Right lobe of liver (tissue), 6 donors: ENCODE measurements around the gene SENP8. TPM values are rescaled to one million over a fixed set of nuclear protein-coding genes. Genes with fewer than 3 reads are reported as not detected.

Source experiments
- ATAC-seq, 4 donors: fragments of 200-7000 bp; cut with Tn5 transposase; one replicate each; pipeline ENCODE4 v1.9.1; 2020; ENCODE audit warnings: mild to moderate bottlenecking in 4 of 4, moderate library complexity in 4 of 4
- DNase-seq, 3 donors: peaks; one replicate each; pipeline ENCODE4 v3.0.0-alpha.2; 2020
- H3K27ac ChIP-seq, 3 donors: fragments of 200-600 bp; one replicate each; pipeline ENCODE4 v1.8.0; 2022
- H3K27me3 ChIP-seq, 2 donors: fragments of 200-600 bp; one replicate each; pipeline ENCODE4 v1.8.0; 2022
- H3K36me3 ChIP-seq, 4 donors: fragments of 200-600 bp; sonication (generic) in 1 of 4; one replicate each; pipeline versions ENCODE4 v1.5.1 to v1.8.0; 2017 to 2022; ENCODE audit warnings: control low read depth in 1 of 4
- H3K4me1 ChIP-seq, 4 donors: fragments of 200-600 bp; sonication (generic) in 1 of 4; one replicate each; pipeline versions ENCODE4 v1.5.1 to v1.8.0; 2017 to 2022; ENCODE audit warnings: control low read depth in 1 of 4
- H3K4me3 ChIP-seq, 3 donors: fragments of 200-600 bp; one replicate each; pipeline ENCODE4 v1.8.0; 2022
- H3K9me3 ChIP-seq, 4 donors: fragments of 200-600 bp; sonication (generic) in 1 of 4; one replicate each; pipeline versions ENCODE4 v1.5.1 to v1.8.0; 2017 to 2022; ENCODE audit warnings: control low read depth in 1 of 4
- POLR2A ChIP-seq: fragments of 450-650 bp; IDR thresholded peaks from one replicate; pipeline ENCODE4 v1.6.1; 2017; ENCODE audit warnings: antibody characterized with exemption, mild to moderate bottlenecking
- WGBS: methylation state at CpG from one replicate; pipeline ENCODE4 v1.1.6; 2018; ENCODE audit warnings: low coverage, low lambda C conversion rate; ENCODE audit not compliant: insufficient coverage; ENCODE audit errors: missing lambda C conversion rate; 5-methylcytosine and 5-hydroxymethylcytosine counted together
- intact Hi-C, 2 donors: fragments of 100-400 bp; cut with DNase I; formaldehyde crosslinking; loops; one replicate each; pipeline versions ENCODE4 v1.11.2 to v1.14.1; 2022
- total RNA-seq, 6 experiments: library from RNA; depleted of rRNA in 2 of 6; stranded (reverse); fragments of >200 nt in 2 of 6; fragmentation: NEBNext Ultra II Directional in 3 of 6; extraction: Animal tissue kit (Norgen Biotek cat#: 25700) in 3 of 6; gene quantifications; one replicate each; pipeline versions ENCODE4 v1.1.0 to v1.2.4, GENCODE V29; 2016 to 2023
- TF ChIP-seq, protein P1 (sequence below), 4 donors: fragments of 200-600 bp in 3 of 4; fragments of 450-650 bp in 1 of 4; IDR thresholded peaks; one replicate each; pipeline versions ENCODE4 v1.5.1 to v1.8.0; 2016 to 2022; ENCODE audit warnings: antibody characterized with exemption in 4 of 4, mild to moderate bottlenecking in 2 of 4
- donor health status: DM: no; HTN: yes; CAD: no.
- donor health status: DM: no; HTN: no; CAD: no.
- donor health status: DM: no; HTN: no; CAD: no.
- donor health status: DM: no; HTN: yes; CAD: no.
- donor health status: DM: no; HTN: yes; CAD: no.

Gene SENP8
- total RNA-seq, 6 experiments from 2014 or later: 0.61 to 2.6 (median 1.0) TPM

DNA sequence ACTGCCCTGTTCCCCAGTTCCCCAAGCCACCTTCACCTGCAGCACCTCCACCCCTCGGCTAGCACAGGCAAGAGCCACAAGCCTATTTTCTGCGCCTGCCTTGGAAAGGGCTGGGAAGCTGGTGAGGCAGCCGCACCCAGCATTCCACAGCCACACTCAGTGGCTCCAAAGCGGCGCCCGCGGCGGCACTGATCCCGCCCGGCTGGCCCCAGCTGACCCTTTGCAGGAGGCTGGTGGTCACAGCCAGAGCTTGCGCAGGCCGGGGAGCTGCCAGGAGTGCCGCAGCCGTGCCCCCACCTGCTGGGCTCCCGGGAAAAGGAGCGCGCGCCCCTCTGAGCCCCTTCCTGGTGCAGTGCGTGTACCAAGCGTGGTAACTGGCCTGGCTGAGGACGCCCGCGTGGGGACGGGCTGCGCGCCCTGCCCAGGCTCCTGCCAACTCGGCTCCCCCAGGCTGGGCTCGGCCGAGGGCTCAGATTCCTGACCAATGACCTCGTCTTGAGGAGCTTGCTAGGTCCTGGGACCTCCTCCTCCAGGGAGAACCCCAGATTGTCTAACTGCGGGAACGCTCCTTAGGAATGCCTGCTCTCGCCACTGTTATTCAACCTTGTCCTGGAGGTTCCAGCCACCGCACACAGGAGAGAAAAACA lies 66.1 kb downstream of the SENP8 start:
- DNase-seq: no peak

DNA sequence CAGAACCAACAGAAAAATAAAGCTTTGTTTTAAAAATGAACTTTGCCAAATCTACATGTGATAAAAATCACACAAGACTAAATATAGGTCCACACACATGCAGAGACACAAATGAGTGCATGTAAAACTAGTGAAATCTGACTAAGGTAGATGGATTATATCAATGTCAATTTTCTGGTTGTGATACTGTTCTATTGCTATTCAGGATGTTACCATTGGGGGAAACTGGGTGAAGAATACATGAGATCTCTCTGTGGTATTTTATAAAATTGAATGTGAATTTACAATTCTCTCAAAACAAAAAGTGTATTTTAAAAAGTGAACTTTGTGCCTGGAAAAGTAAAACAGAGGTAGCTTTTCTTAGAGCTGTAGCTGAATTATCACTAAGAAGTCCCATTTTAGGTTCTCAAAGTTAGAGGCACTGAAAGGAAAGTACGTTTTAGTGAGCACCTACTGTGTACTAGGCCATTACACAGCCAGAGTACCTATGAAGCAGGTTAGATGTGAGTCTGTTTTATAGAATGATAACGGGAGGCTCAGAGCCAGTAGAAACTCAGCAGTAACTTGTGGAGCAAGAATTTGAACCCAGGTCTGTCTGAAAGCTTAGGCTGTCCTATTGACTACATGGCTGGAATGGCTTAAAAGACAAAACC lies 71.2 kb downstream of the SENP8 start:
- H3K27ac ChIP-seq: no peak overlapping the region
- no peak for DNase-seq
- intact Hi-C loops: no loop called here
- no peaks in the 10 kb centered on the region for H3K9me3 ChIP-seq
- no peaks in the 10 kb centered on the region for H3K4me1 ChIP-seq
- ATAC-seq: no peak
- H3K36me3 ChIP-seq: no peaks in the 10 kb centered on the region
- H3K4me3 ChIP-seq: no peak overlapping the region
- H3K27me3 ChIP-seq: peaks cover 0 to 7% of the 10 kb centered on the region in 2 donors
- WGBS: 42% methylated on average over 2 of the region's 2 CpGs
- TF ChIP-seq, protein P1, sequence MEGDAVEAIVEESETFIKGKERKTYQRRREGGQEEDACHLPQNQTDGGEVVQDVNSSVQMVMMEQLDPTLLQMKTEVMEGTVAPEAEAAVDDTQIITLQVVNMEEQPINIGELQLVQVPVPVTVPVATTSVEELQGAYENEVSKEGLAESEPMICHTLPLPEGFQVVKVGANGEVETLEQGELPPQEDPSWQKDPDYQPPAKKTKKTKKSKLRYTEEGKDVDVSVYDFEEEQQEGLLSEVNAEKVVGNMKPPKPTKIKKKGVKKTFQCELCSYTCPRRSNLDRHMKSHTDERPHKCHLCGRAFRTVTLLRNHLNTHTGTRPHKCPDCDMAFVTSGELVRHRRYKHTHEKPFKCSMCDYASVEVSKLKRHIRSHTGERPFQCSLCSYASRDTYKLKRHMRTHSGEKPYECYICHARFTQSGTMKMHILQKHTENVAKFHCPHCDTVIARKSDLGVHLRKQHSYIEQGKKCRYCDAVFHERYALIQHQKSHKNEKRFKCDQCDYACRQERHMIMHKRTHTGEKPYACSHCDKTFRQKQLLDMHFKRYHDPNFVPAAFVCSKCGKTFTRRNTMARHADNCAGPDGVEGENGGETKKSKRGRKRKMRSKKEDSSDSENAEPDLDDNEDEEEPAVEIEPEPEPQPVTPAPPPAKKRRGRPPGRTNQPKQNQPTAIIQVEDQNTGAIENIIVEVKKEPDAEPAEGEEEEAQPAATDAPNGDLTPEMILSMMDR (IDR thresholded peaks at IDR 0.05): no peak
- no peak for TF ChIP-seq POLR2A

More for the DNA sequence above, 66.1 kb downstream of the SENP8 start:
- intact Hi-C loops: no loop called here
- Histone ChIP-seq H3K4me1 (no peaks in the 10 kb centered on the region), H3K4me3 (no peak overlapping the region), H3K9me3 (no peaks in the 10 kb centered on the region), H3K27ac (no peak overlapping the region), H3K36me3 (no peaks in the 10 kb centered on the region), H3K27me3 (peaks cover 0 to 12% of the 10 kb centered on the region in 2 donors)
- 18% methylated on average over 8 of the region's 34 CpGs for WGBS
- peak in 3 of 4 donors; percentile 42 to 53 (median 50) for ATAC-seq
- no peak for TF ChIP-seq POLR2A
- TF ChIP-seq, protein P1 (IDR thresholded peaks at IDR 0.05): no peak

DNA sequence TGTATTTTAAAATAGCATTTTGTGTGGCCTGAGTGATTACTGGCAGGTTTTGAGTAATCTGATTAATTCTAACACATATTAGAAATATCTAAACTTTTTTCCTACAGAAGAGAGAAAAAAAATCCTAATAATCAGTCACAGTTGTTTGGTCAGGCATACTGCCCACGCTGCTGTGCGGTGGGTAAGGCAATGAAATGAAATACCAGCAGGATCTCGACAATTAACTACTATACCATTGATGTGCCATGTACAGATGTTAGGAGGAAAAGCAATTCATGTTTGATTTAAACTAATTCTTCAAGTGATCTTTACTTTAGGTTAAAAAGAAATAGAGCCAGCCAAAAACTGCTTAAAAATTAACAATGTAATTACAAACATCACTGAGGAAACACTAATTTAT lies 74.2 kb downstream of the SENP8 start:
- ATAC-seq (no peak), DNase-seq (no peak)
- H3K9me3 ChIP-seq: no peaks in the 10 kb centered on the region
- intact Hi-C loops: loop anchor here in 1 of 2 donors (10.0 kb wide), 1 partner anchor 92 kb away; no protein-coding TSS in a partner anchor
- no peak overlapping the region for H3K27ac ChIP-seq
- no peaks in the 10 kb centered on the region for H3K36me3 ChIP-seq
- peaks cover 0 to 8% of the 10 kb centered on the region in 2 donors for H3K27me3 ChIP-seq
- H3K4me1 ChIP-seq: peaks cover 0 to 4% (median 0%) of the 10 kb centered on the region in 4 donors
- no peak overlapping the region for H3K4me3 ChIP-seq
- 73% methylated on average over 3 of the region's 3 CpGs for WGBS
- TF ChIP-seq POLR2A: no peak
- TF ChIP-seq, protein P1 (IDR thresholded peaks at IDR 0.05): no peak

Other genes with a start within 250 kb of the SENP8 start
- gene MYO9A, start 253 bp upstream of the SENP8 start, total RNA-seq: 10 to 100 TPM in 2 of 6 experiments, 1 to 10 TPM in 4; 5.6 to 10.4 (median 8.5) TPM
- not detected for gene GRAMD2A, start 79.4 kb downstream of the SENP8 start, total RNA-seq
- 100 to 1,000 TPM in 1 of 6 experiments, 10 to 100 TPM in 5; 18.4 to 106 (median 27.2) TPM for gene PKM, start 112.8 kb downstream of the SENP8 start, total RNA-seq
- 10 to 100 TPM in 4 of 6 experiments, 1 to 10 TPM in 2; 7.9 to 23.0 (median 13.1) TPM for gene PARP6, start 154.2 kb downstream of the SENP8 start, total RNA-seq
- 1 to 10 TPM in 4 of 6 experiments, under 1 TPM in 2; 0.47 to 1.7 (median 1.2) TPM for gene CELF6, start 201.8 kb downstream of the SENP8 start, total RNA-seq